HG03175 (cell line): ENCODE data around the gene SHISA5.
"Not testable (repeated sequence)": the region's sequence is repeated elsewhere in the genome, so short reads cannot be mapped to it uniquely, and the experiment has no call there.

Source experiments
- ATAC-seq: cut with Tn5 transposase; IDR thresholded peaks from one replicate; pipeline ENCODE4 v1.9.1; 2021; ENCODE audit warnings: mild to moderate bottlenecking, moderate library complexity; ENCODE audit not compliant: unreplicated experiment

SHISA5 gene

DNA sequence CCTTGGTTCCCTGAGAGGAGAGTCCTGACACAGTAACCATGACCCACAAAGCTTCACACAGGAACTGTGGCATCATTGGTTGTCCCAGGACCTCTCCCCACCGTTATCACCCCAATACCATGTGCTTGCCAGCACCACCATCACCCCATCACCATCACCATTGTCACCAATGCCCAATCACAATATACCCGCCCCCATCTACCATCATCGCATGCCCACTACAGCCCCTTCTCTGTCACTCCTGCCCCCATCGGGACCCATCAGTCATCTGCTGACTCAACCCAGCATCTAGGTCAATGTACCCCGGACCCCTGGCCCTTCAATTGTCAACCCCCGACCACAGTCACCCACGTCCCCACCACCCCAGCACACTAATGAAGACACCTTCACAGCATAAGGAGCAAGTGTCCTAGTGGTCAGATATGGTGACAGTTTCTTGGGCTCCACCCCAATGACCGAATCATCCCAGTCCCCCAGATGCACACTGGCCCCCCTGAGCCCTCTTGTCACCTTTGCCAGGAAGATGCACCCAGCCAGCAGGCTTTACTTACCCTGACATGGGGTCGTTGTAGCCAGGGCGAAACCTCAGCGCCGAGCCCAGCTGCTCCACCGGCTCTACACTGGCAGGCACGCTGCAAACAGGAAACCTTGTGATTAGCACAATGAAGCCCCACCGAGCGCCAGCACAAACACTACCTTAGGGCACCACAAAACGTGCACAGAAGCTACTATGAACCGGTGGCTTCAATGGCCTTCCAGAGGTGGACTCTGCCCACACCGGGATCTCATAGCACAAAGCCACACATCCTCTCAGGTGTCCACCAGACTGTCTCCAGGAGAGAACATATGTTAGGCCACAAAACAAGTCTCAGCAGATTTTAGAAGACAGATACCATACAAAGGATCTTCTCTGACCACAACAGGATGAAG lies 25.1 kb downstream of the SHISA5 start:
- peak; percentile 51 for ATAC-seq

DNA sequence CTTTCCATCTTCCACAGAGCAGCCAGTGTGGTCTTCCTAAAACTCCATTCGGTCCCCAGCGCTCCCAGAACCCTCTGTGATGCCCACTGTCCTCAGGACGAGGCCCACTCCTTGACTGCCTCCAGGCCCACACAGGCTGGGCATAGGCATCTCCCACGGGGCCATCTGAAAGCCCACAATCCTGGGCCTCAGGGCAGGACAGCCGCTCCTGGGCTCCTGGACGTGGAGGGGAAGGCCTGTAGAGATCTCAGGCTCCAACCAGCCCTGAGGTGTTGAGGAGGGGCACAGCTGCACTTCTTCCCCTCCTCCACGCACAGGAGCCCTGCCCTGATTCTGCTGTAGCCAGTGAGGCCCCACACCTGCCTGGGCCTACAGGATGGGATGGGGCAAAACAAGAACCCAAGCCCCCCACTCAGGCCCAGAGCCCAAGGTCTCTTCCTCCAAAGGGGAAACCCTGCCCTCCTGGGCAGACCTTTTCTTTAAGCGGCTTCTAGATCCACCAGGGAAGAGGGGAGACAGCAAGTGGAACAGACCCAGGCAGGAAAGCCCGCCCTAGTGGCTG lies 25.9 kb downstream of the SHISA5 start:
- ATAC-seq: no peak

DNA sequence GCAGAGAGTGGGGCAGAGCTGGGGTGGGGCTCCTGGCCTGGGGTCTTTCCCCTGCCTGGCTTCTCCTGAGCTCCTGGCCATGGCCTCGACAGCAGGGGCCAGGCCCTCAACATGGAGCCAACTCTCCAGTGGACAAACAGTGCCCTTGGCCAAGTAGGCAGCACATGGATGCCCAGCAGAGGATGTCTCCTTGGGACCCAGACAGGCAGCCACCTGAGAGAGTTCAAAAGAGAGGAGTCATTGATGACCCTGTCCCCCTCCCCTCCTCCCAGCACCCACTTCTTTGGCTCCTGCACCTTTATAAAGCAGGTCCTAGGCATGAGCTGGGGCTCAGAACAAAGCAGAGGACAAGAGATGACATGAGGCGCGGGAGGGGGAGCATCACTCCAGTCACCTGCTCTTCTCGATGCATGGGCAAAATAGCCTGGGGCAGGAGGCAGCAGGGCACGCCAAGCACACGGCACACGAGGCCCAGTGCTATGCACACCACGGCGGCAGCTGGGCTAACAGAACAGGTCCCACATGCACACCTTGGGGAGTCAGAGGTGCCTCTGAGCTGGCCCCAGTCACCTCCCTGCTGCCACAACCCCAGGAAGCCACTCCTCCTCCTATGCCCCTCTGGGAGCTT lies 27.4 kb downstream of the SHISA5 start:
- ATAC-seq: no peak

DNA sequence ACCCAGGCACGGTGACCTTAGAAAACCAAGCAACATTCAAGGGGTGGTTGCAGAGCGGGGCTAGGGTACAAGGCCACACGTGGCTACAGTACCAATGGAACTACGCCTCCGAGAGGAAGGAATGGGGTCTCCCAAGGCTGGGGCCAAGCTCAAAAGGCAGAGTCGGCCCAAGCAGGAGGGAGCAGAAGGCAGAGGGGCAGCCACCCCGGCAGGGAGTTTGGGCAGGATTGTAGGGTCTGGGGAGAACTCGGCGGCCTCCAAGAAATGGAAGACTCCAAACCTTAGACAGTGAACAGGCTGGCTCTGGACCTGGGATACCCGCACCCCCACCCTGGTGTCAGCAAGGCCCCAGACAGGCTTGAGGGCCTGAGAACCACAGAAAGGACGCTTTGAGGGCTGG lies 28.8 kb downstream of the SHISA5 start:
- no peak for ATAC-seq

GRCh38 chr3:48474619-48475018 lies 29.4 kb downstream of the SHISA5 start:
- no peak for ATAC-seq

DNA sequence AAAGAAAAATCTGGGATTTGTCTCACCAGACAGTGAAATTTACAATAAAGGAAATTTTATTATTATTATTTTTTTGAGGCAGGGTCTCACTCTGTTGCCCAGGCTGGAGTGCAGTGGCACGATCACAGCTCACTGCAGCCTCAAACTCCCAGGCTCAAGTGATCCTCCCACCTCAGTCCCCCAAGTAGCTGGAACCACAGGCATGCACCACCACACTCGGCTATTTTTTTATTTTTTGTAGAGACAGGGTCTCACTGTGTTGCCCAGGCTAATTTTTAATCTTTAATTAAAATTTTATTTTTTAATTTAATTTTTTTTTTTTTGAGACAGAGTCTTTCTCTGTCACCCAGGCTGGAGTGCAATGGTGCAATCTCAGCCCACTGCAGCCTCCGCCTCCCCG lies 29.9 kb downstream of the SHISA5 start:
- not testable (repeated sequence) for ATAC-seq

DNA sequence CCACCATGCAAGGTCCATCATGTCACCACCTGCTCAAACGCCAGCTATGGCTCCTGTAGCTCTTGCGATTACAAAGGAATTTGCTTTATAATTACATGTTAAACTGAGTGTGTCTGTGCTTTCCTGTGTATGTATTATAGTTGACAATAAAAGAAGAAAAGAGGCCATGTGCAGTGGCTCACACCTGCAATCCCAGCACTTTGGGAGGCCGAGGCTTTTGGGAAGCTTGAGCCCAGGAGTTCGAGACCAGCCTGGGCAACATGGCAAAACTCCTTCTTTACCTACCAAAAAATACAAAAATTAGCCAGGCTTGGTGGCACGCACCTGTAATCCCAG lies 30.4 kb downstream of the SHISA5 start:
- no peak for ATAC-seq

- ATAC-seq: peak; percentile 84
Measured at GRCh38 chr3:48472923-48473616, 30.9 kb downstream of the SHISA5 start.

DNA sequence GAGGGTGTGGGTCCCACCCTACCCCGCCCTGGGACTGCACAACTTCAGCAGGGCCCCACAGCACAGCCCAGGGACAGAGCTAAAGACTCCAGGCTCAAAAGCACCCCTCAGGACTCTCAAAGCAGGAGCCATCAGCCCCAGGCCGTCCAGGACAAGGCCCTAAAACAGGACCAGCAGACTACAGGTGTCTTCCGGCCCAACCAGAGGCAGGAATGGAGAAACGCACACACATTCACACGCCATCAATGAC lies 31.4 kb downstream of the SHISA5 start:
- no peak for ATAC-seq

DNA sequence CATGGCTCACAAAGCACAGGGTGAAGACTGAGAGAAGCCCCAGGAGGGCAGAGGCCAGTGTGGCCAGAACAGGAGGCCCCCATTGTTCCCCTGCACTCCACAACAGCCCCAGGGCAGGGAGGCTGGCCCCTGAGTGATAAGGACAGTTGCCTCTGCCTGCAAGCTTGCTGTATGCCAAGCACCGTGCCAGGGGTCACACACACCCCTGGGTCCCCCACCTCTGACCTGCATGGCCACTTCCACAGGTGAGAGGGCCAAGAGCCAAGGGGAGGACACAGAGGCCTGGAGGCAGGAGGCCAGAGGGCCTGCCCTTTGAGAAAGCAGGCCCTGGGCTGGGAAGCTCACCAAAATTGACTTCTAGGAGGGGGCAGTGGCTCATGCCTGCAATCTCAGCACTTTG lies 33.7 kb downstream of the SHISA5 start:
- ATAC-seq: no peak

DNA sequence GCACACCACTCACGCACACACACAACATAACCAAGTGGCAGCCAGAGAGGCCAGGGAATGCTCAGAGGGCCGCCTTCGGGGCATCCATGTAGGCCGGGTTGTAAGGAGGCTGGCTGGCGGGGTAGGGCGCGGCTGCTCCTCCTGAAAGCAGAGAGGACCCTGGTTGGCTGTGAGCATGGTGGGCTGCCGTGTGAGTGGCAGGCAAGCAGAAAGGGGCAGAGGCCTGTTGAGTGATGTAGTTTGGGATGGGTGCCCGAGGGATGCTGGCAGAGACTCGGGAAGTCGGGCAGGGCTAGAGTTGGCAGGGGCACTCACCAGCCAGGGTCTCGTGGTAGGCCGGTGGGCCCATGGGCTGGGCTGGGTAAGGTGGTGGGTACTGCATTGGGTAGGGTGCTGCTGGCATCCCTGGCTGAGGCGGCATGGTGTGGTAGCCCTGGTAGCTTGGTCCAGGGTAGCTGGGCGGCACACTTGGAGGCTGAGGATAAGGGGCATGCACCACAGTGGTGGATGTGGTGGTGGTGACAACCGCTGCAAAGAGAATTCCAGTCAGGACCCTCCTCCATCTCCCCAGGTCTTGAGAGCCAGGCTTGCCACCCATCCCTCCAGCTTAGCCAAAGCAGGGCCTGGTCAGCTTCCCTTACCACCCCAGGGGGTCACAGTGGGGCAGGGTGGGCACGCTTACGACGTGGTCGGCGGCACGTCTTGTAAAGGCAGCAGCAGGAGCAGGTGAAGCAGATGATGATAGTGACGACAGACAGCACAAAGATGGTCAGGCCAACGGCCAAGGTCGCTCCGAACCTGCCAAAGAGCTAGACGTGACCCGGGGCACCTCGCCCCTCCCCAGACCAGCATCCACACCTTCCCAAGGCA lies 34.7 kb downstream of the SHISA5 start:
- ATAC-seq: no peak

- ATAC-seq: no peak
Measured at GRCh38 chr3:48468329-48468731, 35.6 kb downstream of the SHISA5 start.

DNA sequence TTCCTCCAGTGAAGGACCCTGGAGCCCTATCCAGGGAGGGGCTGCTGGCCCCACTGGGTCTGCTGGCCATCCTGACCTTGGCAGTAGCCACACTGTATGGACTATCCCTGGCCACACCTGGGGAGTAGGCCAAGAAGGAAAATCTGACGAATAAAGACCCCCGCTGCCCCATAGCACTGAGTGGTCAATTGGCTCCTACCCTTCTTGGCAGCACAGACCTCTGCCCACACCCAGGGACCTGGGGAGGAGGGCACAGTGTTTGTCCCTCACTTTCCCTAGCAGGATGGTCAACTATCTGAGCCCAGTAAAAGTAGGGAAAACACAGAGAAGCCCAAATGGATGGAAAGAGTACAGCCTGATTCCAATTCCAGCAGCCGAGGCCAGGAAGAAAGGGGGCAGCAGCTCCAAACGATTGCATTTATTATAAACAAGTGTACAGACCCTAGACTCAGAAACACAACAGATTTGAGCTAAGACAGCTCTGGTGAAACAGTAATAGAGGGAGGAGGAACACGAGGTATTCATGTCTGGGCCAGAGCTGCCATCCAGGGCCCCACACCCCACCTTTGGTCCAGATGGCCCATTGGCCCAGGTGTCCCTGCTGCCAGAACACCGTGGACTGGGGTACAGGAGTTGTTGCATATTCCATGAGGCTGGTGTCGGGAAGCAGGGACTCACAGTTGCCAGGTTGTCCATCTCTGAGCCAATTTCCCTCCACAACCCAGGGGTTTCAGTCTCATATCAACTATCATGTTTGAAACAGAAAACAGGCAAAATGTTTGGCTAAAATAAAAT lies 36.3 kb downstream of the SHISA5 start:
- no peak for ATAC-seq

DNA sequence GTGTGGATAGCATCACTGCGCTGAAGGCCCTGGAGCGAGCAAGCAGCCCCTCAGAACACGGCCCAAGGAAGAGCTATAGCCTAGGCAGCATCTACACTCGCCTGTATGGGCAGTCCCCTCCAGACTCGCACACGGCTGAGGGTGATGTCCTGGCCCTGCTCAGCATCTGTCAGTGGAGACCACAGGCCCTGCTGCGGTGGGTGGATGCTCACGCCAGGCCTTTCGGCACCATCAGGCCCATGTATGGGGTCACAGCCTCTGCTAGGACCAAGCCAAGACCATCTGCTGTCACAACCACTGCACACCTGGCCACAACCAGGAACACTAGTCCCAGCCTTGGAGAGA lies 36.9 kb downstream of the SHISA5 start:
- no peak for ATAC-seq

GRCh38 chr3:48466386-48467109 lies 37.4 kb downstream of the SHISA5 start:
- ATAC-seq: peak; percentile 23

DNA sequence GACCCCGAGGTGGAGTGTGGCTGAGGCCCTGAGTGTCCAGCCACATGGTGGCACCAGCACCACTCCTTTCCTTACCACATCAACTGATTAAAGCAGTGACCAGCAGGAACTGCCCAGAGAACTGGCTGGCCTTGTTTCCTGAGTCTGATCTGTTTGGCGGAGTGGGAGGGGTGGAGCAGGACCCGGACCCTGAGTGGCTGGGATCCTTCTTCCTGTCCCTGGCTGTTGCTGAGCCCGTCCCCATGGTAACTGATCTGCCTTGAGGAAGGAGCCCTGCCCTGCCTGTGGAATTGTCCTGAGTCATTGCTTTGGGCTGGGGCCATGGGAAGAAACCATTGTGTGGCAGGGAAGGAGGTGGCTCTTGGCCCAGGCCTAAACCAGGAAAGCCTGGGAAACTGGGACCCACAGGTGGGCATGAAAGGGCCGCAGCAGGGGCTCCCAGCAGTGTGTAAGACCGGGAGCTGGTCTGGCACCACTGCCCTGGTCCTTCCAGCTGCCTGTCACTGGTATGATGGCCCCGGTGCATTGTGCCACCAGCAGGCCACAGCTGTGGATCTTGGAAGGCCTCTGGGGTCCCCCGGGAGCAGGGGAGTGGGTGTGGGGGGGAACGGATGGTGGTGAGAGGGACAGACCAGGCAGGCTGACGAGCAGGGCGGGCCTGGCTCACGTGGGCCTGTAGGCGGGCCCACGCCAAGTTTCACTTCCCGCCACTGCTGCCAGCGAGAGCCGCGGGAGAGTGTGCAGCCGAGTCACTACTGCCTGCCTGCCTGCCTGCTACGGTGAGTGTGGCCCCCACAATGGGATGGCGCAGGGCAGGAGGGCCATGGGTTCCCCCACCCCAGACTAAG lies 38.2 kb downstream of the SHISA5 start:
- peak; percentile 87 for ATAC-seq

GRCh38 chr3:48465237-48465530 lies 38.8 kb downstream of the SHISA5 start:
- no peak for ATAC-seq

DNA sequence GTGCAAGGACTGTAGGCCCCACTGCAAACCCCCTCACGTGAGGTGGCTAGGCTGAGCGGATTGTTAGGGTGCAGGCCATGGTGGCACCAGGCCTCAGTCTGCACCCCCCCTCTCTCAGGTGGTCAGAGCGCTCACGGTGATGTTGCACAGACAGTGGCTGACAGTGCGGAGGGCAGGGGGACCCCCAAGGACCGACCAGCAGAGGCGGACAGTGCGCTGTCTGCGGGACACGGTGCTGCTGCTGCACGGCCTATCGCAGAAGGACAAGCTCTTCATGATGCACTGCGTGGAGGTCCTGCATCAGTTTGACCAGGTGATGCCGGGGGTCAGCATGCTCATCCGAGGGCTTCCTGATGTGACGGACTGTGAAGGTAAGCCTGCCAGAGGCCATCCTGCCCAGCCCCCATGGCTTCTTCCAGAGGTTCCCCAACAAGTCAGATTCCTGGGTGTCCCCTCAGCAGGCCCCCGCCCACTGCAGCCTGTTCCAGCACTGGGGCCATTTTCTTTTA lies 39.2 kb downstream of the SHISA5 start:
- no peak for ATAC-seq

GRCh38 chr3:48463703-48464102 lies 40.3 kb downstream of the SHISA5 start:
- ATAC-seq: no peak
